ENCODE results near the gene TBC1D2B. TPM values are rescaled to one million over a fixed set of nuclear protein-coding genes. Genes with fewer than 3 reads are reported as not detected.
"Not testable (repeated sequence)": the region's sequence is repeated elsewhere in the genome, so short reads cannot be mapped to it uniquely, and the experiment has no call there.

Gene TBC1D2B
- total RNA-seq, 2 experiments from 2014 or later = 49.3 to 52.0 TPM

GRCh38 chr15:77969055-77969454 is 108.5 kb downstream of the TBC1D2B start:
- CTCF ChIA-PET = interaction anchor here (1.2 to 3.9 kb wide), 5 partner anchors 11 to 226 kb away, joined by 4 to 39 read pairs (median 15); no protein-coding TSS in a partner anchor
- no peak overlapping the region for H3K27ac Mint-ChIP-seq
- DNase-seq (no peak), ATAC-seq (no peak)
- no peak overlapping the region for H3K4me3 Mint-ChIP-seq
- H3K27me3 Mint-ChIP-seq = no peaks in the 10 kb centered on the region
- POLR2A ChIA-PET = no interaction called here
- H3K4me1 Mint-ChIP-seq = no peaks in the 10 kb centered on the region
- H3K9me3 Mint-ChIP-seq (ENCODE audit: low read depth) = no peaks in the 10 kb centered on the region
- intact Hi-C loops (cut with DNase I, micrococcal nuclease) = loop anchor here in 1 of 2 experiments (10.0 kb wide), 1 partner anchor 456 kb away; no protein-coding TSS in a partner anchor
- H3K36me3 Mint-ChIP-seq (ENCODE audit: low read depth) = no peaks in the 10 kb centered on the region

- ATAC-seq = no peak
- H3K4me1 Mint-ChIP-seq = no peaks in the 10 kb centered on the region
Observed at GRCh38 chr15:77967798-77968197, 109.7 kb downstream of the TBC1D2B start.

DNA sequence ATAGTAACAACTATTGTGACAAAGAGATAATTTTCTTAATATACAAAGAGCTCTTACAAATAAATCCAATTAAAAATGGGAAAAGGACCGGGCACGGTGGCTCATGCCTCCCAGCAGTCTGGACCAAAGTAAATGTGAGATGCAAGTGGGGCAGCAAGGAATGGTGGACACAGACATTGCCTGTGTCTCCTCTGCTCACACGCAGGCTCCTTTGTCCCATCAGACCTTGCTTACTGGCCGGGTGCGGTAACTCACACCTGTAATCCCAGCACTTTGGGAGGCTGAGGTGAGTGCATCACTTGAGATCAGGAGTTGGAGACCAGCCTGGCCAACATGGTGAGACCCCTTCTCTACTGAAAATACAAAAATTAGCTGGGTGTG is 110.3 kb downstream of the TBC1D2B start:
- POLR2A ChIA-PET; H3K9me3 Mint-ChIP-seq (ENCODE audit: low read depth); H3K27ac Mint-ChIP-seq; H3K27me3 Mint-ChIP-seq; DNase-seq; H3K4me3 Mint-ChIP-seq; H3K36me3 Mint-ChIP-seq (ENCODE audit: low read depth); H3K4me1 Mint-ChIP-seq; ATAC-seq: not testable (repeated sequence)
- intact Hi-C loops (cut with DNase I, micrococcal nuclease) = loop anchor here (1.0 to 10.0 kb wide), 3 partner anchors 141 to 458 kb away; no protein-coding TSS in a partner anchor
- CTCF ChIA-PET = interaction anchor here (0.6 to 3.9 kb wide), 14 partner anchors 9 to 456 kb away, joined by 3 to 39 read pairs (median 4); no protein-coding TSS in a partner anchor

More at GRCh38 chr15:77967798-77968197, 109.7 kb downstream of the TBC1D2B start:
- Mint-ChIP-seq H3K9me3 (ENCODE audit: low read depth) (no peaks in the 10 kb centered on the region), H3K27me3 (peaks cover 2% of the 10 kb centered on the region), H3K27ac (no peak overlapping the region), H3K4me3 (no peak overlapping the region), H3K36me3 (ENCODE audit: low read depth) (no peaks in the 10 kb centered on the region)
- intact Hi-C loops (cut with DNase I, micrococcal nuclease) = loop anchor here (1.0 to 10.0 kb wide), 3 partner anchors 141 to 457 kb away; no protein-coding TSS in a partner anchor
- CTCF ChIA-PET = interaction anchor here (1.0 to 3.9 kb wide), 7 partner anchors 9 to 272 kb away, joined by 3 to 39 read pairs (median 13); no protein-coding TSS in a partner anchor
- no peak for DNase-seq
- POLR2A ChIA-PET = no interaction called here

- POLR2A ChIA-PET = no interaction called here
- DNase-seq (peak; percentile 71), ATAC-seq (peak; percentile 75)
- intact Hi-C loops (cut with DNase I, micrococcal nuclease) = loop anchor here (1.0 to 10.0 kb wide), 3 partner anchors 142 to 458 kb away; no protein-coding TSS in a partner anchor
- Mint-ChIP-seq H3K36me3 (ENCODE audit: low read depth) (no peaks in the 10 kb centered on the region), H3K27ac (no peak overlapping the region), H3K4me1 (no peaks in the 10 kb centered on the region), H3K9me3 (ENCODE audit: low read depth) (no peaks in the 10 kb centered on the region), H3K27me3 (peaks cover 2% of the 10 kb centered on the region), H3K4me3 (no peak overlapping the region)
- CTCF ChIA-PET = interaction anchor here (0.6 to 3.9 kb wide), 21 partner anchors 8 to 863 kb away, joined by 3 to 39 read pairs (median 3); partner anchors contain the start of gene CIB2
Observed at GRCh38 chr15:77966540-77967234, 110.8 kb downstream of the TBC1D2B start.

DNA sequence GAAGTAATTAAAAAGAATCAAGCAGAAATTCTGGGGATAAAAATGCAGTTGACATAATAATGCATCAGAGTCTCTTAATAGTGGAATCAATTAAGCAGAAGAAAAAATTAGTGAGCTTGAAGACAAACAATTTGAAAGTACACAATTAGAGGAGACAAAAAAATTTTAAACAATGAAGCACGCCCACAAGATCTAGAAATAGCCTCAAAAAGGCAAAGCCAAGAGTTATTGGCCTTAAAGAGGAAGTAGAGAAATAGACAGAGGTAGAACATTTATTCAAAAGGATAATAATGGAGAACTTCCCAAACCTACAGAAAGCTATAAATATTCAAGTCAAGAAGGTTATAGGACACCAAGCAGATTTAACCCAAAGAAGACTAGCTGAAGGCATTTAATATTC is 113.3 kb downstream of the TBC1D2B start:
- intact Hi-C loops (cut with DNase I, micrococcal nuclease) = loop anchor here in 1 of 2 experiments (10.0 kb wide), 1 partner anchor 461 kb away; no protein-coding TSS in a partner anchor
- CTCF ChIA-PET = interaction anchor here (0.7 to 1.6 kb wide), 7 partner anchors 29 to 278 kb away, joined by 3 to 8 read pairs (median 5); no protein-coding TSS in a partner anchor
- POLR2A ChIA-PET = no interaction called here
- Mint-ChIP-seq H3K27me3 (peaks cover 4% of the 10 kb centered on the region), H3K4me1 (peaks cover 4% of the 10 kb centered on the region), H3K9me3 (ENCODE audit: low read depth) (no peaks in the 10 kb centered on the region), H3K27ac (no peak overlapping the region), H3K4me3 (no peak overlapping the region), H3K36me3 (ENCODE audit: low read depth) (no peaks in the 10 kb centered on the region)
- ATAC-seq = no peak
- no peak for DNase-seq

DNA sequence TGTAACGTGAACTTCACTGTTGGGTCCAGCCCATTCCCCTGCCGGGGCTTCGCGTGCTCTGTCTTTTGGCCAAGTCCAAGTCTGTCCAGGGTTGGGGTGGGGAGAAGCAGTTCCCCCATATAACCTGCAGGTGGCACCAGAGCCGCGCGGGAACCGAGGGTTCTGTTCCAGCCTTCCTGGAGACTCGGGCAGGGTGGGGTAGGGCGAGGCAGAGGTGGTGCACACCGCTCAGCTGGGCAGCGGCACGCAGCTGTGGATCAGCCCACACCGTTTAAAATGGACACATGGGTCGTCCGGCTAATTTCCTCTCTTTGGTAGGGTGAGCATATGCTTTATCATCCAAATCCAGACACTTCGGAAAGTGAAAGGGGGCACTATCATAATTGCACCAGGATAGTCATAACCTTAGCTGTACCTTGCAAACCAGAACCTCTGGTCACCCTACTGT is 118.1 kb downstream of the TBC1D2B start:
- H3K27ac Mint-ChIP-seq = no peak overlapping the region
- H3K4me1 Mint-ChIP-seq = peaks cover 5% of the 10 kb centered on the region
- H3K9me3 Mint-ChIP-seq (ENCODE audit: low read depth) = no peaks in the 10 kb centered on the region
- DNase-seq (peak; percentile 87), ATAC-seq (peak; percentile 98)
- intact Hi-C loops (cut with DNase I, micrococcal nuclease) = loop anchor here (1.0 to 10.0 kb wide), 5 partner anchors 75 to 282 kb away; no protein-coding TSS in a partner anchor
- ChIA-PET POLR2A (no interaction called here), CTCF (interaction anchor here (0.7 to 3.5 kb wide), 22 partner anchors 8 to 736 kb away, joined by 3 to 48 read pairs (median 5); no protein-coding TSS in a partner anchor)
- H3K36me3 Mint-ChIP-seq (ENCODE audit: low read depth) = no peaks in the 10 kb centered on the region
- no peak overlapping the region for H3K4me3 Mint-ChIP-seq
- peaks cover 6% of the 10 kb centered on the region for H3K27me3 Mint-ChIP-seq

GRCh38 chr15:77958716-77959431 is 118.6 kb downstream of the TBC1D2B start:
- H3K4me3 Mint-ChIP-seq; H3K27me3 Mint-ChIP-seq; DNase-seq; H3K9me3 Mint-ChIP-seq (ENCODE audit: low read depth); H3K36me3 Mint-ChIP-seq (ENCODE audit: low read depth); H3K27ac Mint-ChIP-seq; ATAC-seq; POLR2A ChIA-PET: not testable (repeated sequence)
- CTCF ChIA-PET = interaction anchor here (0.6 to 3.5 kb wide), 19 partner anchors 9 to 299 kb away, joined by 3 to 48 read pairs (median 5); no protein-coding TSS in a partner anchor
- peaks cover 11% of the 10 kb centered on the region for H3K4me1 Mint-ChIP-seq
- intact Hi-C loops (cut with DNase I, micrococcal nuclease) = loop anchor here (1.0 to 10.0 kb wide), 5 partner anchors 76 to 282 kb away; no protein-coding TSS in a partner anchor

- H3K27me3 Mint-ChIP-seq; DNase-seq; H3K36me3 Mint-ChIP-seq (ENCODE audit: low read depth); H3K4me3 Mint-ChIP-seq; H3K27ac Mint-ChIP-seq; ATAC-seq; POLR2A ChIA-PET; H3K9me3 Mint-ChIP-seq (ENCODE audit: low read depth): not testable (repeated sequence)
- intact Hi-C loops (cut with DNase I, micrococcal nuclease) = loop anchor here (2.0 to 10.0 kb wide), 2 partner anchors 77 to 151 kb away; no protein-coding TSS in a partner anchor
- peaks cover 14% of the 10 kb centered on the region for H3K4me1 Mint-ChIP-seq
- CTCF ChIA-PET = interaction anchor here (2.6 to 3.5 kb wide), 2 partner anchors 10 to 150 kb away, joined by 13 to 48 read pairs; no protein-coding TSS in a partner anchor
Observed at GRCh38 chr15:77958021-77958420, 119.5 kb downstream of the TBC1D2B start.

DNA sequence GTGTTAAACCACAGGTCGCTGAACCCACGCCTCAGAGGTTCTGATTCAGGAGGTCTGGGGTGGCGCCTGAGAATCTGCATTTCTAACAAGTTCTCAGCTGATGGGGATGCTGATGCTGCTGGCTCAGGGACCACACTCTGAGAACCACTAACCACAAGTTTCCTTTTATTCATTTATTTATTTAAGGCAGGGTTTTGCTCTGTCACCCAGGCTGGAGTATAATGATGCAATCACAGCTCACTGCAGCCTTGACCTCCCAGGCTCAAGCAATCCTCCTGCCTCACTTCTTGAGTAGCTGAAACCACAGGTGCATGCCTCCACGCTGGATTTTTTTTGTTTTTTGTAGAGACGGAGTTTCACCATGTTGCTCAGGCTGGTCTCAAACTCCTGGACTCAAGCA is 123.6 kb downstream of the TBC1D2B start:
- peak; percentile 82 for ATAC-seq
- intact Hi-C loops (cut with DNase I, micrococcal nuclease) = loop anchor here in 1 of 2 experiments (10.0 kb wide), 1 partner anchor 81 kb away; no protein-coding TSS in a partner anchor
- H3K27me3 Mint-ChIP-seq; POLR2A ChIA-PET; H3K36me3 Mint-ChIP-seq (ENCODE audit: low read depth); H3K4me3 Mint-ChIP-seq; H3K9me3 Mint-ChIP-seq (ENCODE audit: low read depth): not testable (repeated sequence)
- Mint-ChIP-seq H3K27ac (peak overlapping the region; percentile 51), H3K4me1 (peaks cover 10% of the 10 kb centered on the region)
- DNase-seq = peak; percentile 62
- CTCF ChIA-PET = interaction anchor here (0.7 to 1.9 kb wide), 5 partner anchors 12 to 169 kb away, joined by 3 to 5 read pairs (median 3); no protein-coding TSS in a partner anchor

DNA sequence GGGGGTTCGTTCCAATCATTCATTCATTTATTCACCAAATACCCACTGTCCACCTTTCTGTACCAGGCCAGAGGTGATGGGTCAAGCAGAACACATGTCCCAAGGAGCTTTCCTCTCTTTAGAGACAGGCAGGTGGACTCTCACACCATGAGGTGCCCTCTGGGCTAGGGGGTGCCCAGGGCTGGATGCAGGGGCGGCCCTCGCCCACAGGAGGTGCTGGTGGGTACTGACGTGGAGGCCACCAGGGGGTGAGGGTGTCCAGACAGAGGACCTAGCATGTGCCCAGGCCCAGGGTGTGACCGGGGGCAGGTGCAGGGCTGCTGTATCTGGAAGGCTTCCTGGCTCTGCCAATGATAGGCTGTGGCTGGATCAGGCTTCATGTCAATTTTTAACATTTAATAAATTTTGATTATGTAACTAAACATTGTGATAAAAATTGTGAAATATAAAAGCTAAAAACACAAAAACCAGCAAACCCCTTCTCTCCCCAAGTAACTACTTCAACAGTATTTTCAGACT is 124.5 kb downstream of the TBC1D2B start:
- H3K4me3 Mint-ChIP-seq; H3K27ac Mint-ChIP-seq; H3K36me3 Mint-ChIP-seq (ENCODE audit: low read depth); POLR2A ChIA-PET; H3K27me3 Mint-ChIP-seq; H3K9me3 Mint-ChIP-seq (ENCODE audit: low read depth); ATAC-seq: not testable (repeated sequence)
- intact Hi-C loops (cut with DNase I, micrococcal nuclease) = loop anchor here in 1 of 2 experiments (10.0 kb wide), 1 partner anchor 82 kb away; no protein-coding TSS in a partner anchor
- DNase-seq = peak; percentile 51
- peaks cover 10% of the 10 kb centered on the region for H3K4me1 Mint-ChIP-seq
- CTCF ChIA-PET = interaction anchor here (1.2 kb wide), 1 partner anchor 13 kb away, joined by 3 read pairs; no protein-coding TSS in a partner anchor
